GM18909 (cell line): ENCODE results near the gene MRC1.

Source experiments
- ATAC-seq: cut with Tn5 transposase; IDR thresholded peaks from one replicate; pipeline ENCODE4 v1.9.1; 2021; ENCODE audit warnings: mild to moderate bottlenecking; ENCODE audit not compliant: unreplicated experiment, poor library complexity

The MRC1 gene

GRCh38 chr10:17808971-17809841 lies at the start of gene MRC1:
TSS of gene MRC1 (plus strand) at chr10:17809348. CDS start at chr10:17809466, 118 bp downstream.
- ATAC-seq: no peak

- ATAC-seq: no peak
Observed at GRCh38 chr10:17764142-17764541, 45.0 kb upstream of the MRC1 start.

GRCh38 chr10:17765602-17766001 lies 43.5 kb upstream of the MRC1 start:
- ATAC-seq: no peak

- no peak for ATAC-seq
Observed at GRCh38 chr10:17766731-17767130, 42.4 kb upstream of the MRC1 start.

- ATAC-seq: no peak
Observed at GRCh38 chr10:17768496-17768895, 40.7 kb upstream of the MRC1 start.

- ATAC-seq: no peak
Observed at GRCh38 chr10:17768957-17769356, 40.2 kb upstream of the MRC1 start.

- ATAC-seq: no peak
Observed at GRCh38 chr10:17771017-17771416, 38.1 kb upstream of the MRC1 start.

GRCh38 chr10:17779784-17780183 lies 29.4 kb upstream of the MRC1 start:
- no peak for ATAC-seq

- ATAC-seq: no peak
Observed at GRCh38 chr10:17780727-17781126, 28.4 kb upstream of the MRC1 start.

GRCh38 chr10:17781856-17782255 lies 27.3 kb upstream of the MRC1 start:
- ATAC-seq: no peak

GRCh38 chr10:17782921-17783665 lies 26.1 kb upstream of the MRC1 start:
- ATAC-seq: no peak

- ATAC-seq: no peak
Observed at GRCh38 chr10:17783751-17784150, 25.4 kb upstream of the MRC1 start.

- ATAC-seq: no peak
Observed at GRCh38 chr10:17784688-17785087, 24.5 kb upstream of the MRC1 start.

GRCh38 chr10:17785276-17785930 lies 23.7 kb upstream of the MRC1 start:
- no peak for ATAC-seq

- ATAC-seq: no peak
Observed at GRCh38 chr10:17787087-17787961, 21.8 kb upstream of the MRC1 start.

GRCh38 chr10:17788646-17789045 lies 20.5 kb upstream of the MRC1 start:
- ATAC-seq: no peak

GRCh38 chr10:17789396-17789795 lies 19.8 kb upstream of the MRC1 start:
- ATAC-seq: no peak

GRCh38 chr10:17790651-17791050 lies 18.5 kb upstream of the MRC1 start:
- no peak for ATAC-seq

- peak; percentile 50 for ATAC-seq
Observed at GRCh38 chr10:17792991-17793390, 16.2 kb upstream of the MRC1 start.
